WTC11 (cell line): ENCODE data around the gene MTG1. TPM values are rescaled to one million over a fixed set of nuclear protein-coding genes. Genes with fewer than 3 reads are reported as not detected.

Experiments used
- ATAC-seq: fragments of 200-7000 bp; cut with Tn5 transposase; 2 replicates; pipeline ENCODE4 v1.10.0; 2021; ENCODE audit warnings: mild to moderate bottlenecking, moderate library complexity
- CTCF ChIA-PET: fragments of 300-600 bp; sonication (Branson Sonifier 250); formaldehyde crosslinking; loops from one replicate; lab custom pipeline; 2021; ENCODE audit warnings: antibody characterized with exemption; lab: Charles Lee
- POLR2A ChIA-PET: fragments of 350-600 bp; sonication (Branson Sonifier 250); formaldehyde crosslinking; loops from one replicate; lab custom pipeline; 2021; ENCODE audit warnings: antibody characterized with exemption; lab: Charles Lee
- DNase-seq: peaks from one replicate; pipeline ENCODE4 v3.0.0; 2021; ENCODE audit warnings: low spot score
- H3K27ac Mint-ChIP-seq: 2 replicates; pipeline ENCODE4 v1.8.0; 2021; ENCODE audit warnings: mixed read lengths
- H3K27me3 Mint-ChIP-seq: 2 replicates; pipeline ENCODE4 v1.8.0; 2021; ENCODE audit warnings: low read depth, mild to moderate bottlenecking, moderate library complexity, mixed read lengths
- H3K36me3 Mint-ChIP-seq: 2 replicates; pipeline ENCODE4 v1.8.0; 2021; ENCODE audit warnings: mixed read lengths
- H3K4me1 Mint-ChIP-seq: 2 replicates; pipeline ENCODE4 v1.8.0; 2022; ENCODE audit warnings: mixed read lengths
- H3K4me3 Mint-ChIP-seq: 2 replicates; pipeline ENCODE4 v1.8.0; 2021; ENCODE audit warnings: mild to moderate bottlenecking, moderate library complexity, mixed read lengths
- H3K9me3 Mint-ChIP-seq: 2 replicates; pipeline ENCODE4 v1.8.0; 2021; ENCODE audit warnings: mixed read lengths
- AFF4 ChIP-seq: sonication (generic); formaldehyde crosslinking; IDR thresholded peaks from 2 replicates; pipeline ENCODE4 v1.8.1; 2023; ENCODE audit warnings: mild to moderate bottlenecking, missing genetic modification reagents, borderline replicate concordance
- ATF1 ChIP-seq: sonication (generic); formaldehyde crosslinking; IDR thresholded peaks from 2 replicates; pipeline ENCODE4 v1.8.1; 2023; ENCODE audit warnings: mild to moderate bottlenecking, moderate library complexity, missing genetic modification reagents
- CBFB ChIP-seq: sonication (generic); formaldehyde crosslinking; IDR thresholded peaks from 2 replicates; pipeline ENCODE4 v1.8.1; 2022; ENCODE audit warnings: mild to moderate bottlenecking, low read depth, missing genetic modification reagents
- CTCF ChIP-seq: fragments of 200-600 bp; IDR thresholded peaks from 2 replicates; pipeline ENCODE4 v1.8.0; 2022; ENCODE audit warnings: antibody characterized with exemption
- ETV6 ChIP-seq: sonication (generic); formaldehyde crosslinking; IDR thresholded peaks from 2 replicates; pipeline ENCODE4 v1.8.1; 2022; ENCODE audit warnings: mild to moderate bottlenecking, missing genetic modification reagents
- FOXJ3 ChIP-seq: sonication (generic); formaldehyde crosslinking; IDR thresholded peaks from 2 replicates; pipeline ENCODE4 v1.9.0; 2021; ENCODE audit warnings: missing genetic modification reagents, mild to moderate bottlenecking, borderline replicate concordance
- HMGA2 ChIP-seq: fragments of 250-450 bp; sonication (Bioruptor Pico); IDR thresholded peaks from 2 replicates; pipeline ENCODE4 v1.4.0; 2021; ENCODE audit warnings: mild to moderate bottlenecking, moderate library complexity
- IRF2 ChIP-seq: sonication (generic); formaldehyde crosslinking; IDR thresholded peaks from 2 replicates; pipeline ENCODE4 v1.8.0; 2022; ENCODE audit warnings: low read depth, missing genetic modification reagents, borderline replicate concordance
- NFYB ChIP-seq: sonication (generic); formaldehyde crosslinking; conservative IDR thresholded peaks from 2 replicates; pipeline ENCODE4 v1.8.0; 2022; ENCODE audit warnings: low read depth, missing genetic modification reagents
- NR2C2 ChIP-seq: sonication (generic); formaldehyde crosslinking; IDR thresholded peaks from 2 replicates; pipeline ENCODE4 v1.8.0; 2022; ENCODE audit warnings: mild to moderate bottlenecking, missing genetic modification reagents
- ZBTB21 ChIP-seq: sonication (generic); formaldehyde crosslinking; IDR thresholded peaks from 2 replicates; pipeline ENCODE4 v1.8.1; 2023; ENCODE audit warnings: mild to moderate bottlenecking, missing genetic modification reagents, borderline replicate concordance
- ZNF263 ChIP-seq: sonication (generic); formaldehyde crosslinking; IDR thresholded peaks from 2 replicates; pipeline ENCODE4 v1.8.1; 2022; ENCODE audit warnings: low read depth, mild to moderate bottlenecking, moderate library complexity, missing genetic modification reagents
- ZNF416 ChIP-seq: fragments of 250-450 bp; sonication (Bioruptor Pico); IDR thresholded peaks from 2 replicates; pipeline ENCODE4 v1.9.0; 2021; ENCODE audit warnings: mild to moderate bottlenecking, inconsistent platforms
- ZNF512 ChIP-seq: sonication (generic); formaldehyde crosslinking; IDR thresholded peaks from 2 replicates; pipeline ENCODE4 v1.8.1; 2022; ENCODE audit warnings: missing genetic modification reagents, borderline replicate concordance
- total RNA-seq: library from RNA; stranded (reverse); gene quantifications from 3 replicates; pipeline ENCODE4 v1.2.3, GENCODE V29; 2021
- TF ChIP-seq, protein P1 (sequence below): sonication (generic); formaldehyde crosslinking; IDR thresholded peaks from 2 replicates; pipeline ENCODE4 v1.8.1; 2023; ENCODE audit warnings: mild to moderate bottlenecking, missing genetic modification reagents
- TF ChIP-seq, protein P2 (sequence below): sonication (generic); formaldehyde crosslinking; IDR thresholded peaks from 2 replicates; pipeline ENCODE4 v1.8.0; 2022; ENCODE audit warnings: missing genetic modification reagents
- TF ChIP-seq, protein P3 (sequence below): sonication (generic); formaldehyde crosslinking; IDR thresholded peaks from 2 replicates; pipeline ENCODE4 v1.8.1; 2023; ENCODE audit warnings: mild to moderate bottlenecking, missing genetic modification reagents, moderate library complexity

MTG1 gene
- total RNA-seq, 1 experiment from 2014 or later: 63.0 TPM

DNA sequence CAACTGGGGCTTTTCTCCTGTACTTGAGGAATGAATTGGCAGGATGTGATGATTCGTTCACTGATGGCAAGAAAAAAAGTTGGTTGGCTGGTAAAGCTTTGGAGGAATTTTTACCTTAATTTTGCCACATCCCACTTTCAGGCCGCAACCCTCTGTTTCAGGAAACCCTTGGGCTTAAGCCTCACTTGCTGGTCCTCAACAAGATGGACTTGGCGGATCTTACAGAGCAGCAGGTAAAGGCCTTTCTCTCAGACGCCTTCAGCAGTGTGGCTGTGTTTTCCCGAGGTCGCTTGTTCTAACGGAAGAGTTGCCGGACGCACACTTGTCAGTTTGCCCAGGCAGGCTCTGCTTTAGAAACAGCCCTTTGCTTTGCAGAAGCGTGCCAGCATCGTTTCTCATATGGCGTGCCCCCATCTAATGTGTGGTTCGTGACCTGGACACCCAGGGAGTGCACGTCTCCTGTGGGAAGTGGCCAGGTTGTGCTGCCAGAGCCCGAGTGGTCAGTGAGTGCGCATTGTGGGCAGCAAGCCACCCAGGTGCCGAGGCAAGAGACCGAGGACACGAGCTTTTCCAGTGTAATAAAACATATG is 2.2 kb downstream of the MTG1 start (continued):
- TF ChIP-seq AFF4 (no peak), CTCF (no peak), ZNF416 (no peak), ZNF512 (CRISPR knock-in tag) (no peak), ZBTB21 (CRISPR knock-in tag) (no peak), NR2C2 (CRISPR knock-in tag) (no peak), ATF1 (CRISPR knock-in tag) (no peak), FOXJ3 (no peak), ETV6 (no peak), NFYB (CRISPR knock-in tag) (no peak)
- TF ChIP-seq, protein P1, sequence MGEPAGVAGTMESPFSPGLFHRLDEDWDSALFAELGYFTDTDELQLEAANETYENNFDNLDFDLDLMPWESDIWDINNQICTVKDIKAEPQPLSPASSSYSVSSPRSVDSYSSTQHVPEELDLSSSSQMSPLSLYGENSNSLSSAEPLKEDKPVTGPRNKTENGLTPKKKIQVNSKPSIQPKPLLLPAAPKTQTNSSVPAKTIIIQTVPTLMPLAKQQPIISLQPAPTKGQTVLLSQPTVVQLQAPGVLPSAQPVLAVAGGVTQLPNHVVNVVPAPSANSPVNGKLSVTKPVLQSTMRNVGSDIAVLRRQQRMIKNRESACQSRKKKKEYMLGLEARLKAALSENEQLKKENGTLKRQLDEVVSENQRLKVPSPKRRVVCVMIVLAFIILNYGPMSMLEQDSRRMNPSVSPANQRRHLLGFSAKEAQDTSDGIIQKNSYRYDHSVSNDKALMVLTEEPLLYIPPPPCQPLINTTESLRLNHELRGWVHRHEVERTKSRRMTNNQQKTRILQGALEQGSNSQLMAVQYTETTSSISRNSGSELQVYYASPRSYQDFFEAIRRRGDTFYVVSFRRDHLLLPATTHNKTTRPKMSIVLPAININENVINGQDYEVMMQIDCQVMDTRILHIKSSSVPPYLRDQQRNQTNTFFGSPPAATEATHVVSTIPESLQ (CRISPR knock-in tag): no peak

DNA sequence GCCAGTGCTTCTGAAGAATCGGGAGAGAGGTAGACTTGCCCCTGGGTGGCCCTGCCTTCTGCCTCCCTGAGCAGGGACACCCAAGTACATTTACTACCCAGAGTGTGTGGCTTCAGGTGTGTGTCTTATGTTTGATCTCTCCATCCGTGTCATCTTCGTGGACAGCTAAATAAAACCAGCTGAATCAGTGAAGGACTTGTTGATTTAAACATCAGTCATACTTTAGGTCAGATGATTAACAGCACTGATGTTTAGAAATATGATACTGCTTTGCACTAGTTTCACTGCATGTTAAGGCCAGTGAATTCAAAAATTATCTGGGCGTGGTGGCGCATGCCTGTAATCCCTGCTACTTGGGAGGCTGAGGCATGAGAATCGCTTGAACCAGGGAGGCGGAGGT is 4.0 kb downstream of the MTG1 start:
- Mint-ChIP-seq H3K9me3 (no peaks in the 10 kb centered on the region), H3K27me3 (no peaks in the 10 kb centered on the region), H3K27ac (peak overlapping the region; percentile 38), H3K4me1 (peaks cover 11% of the 10 kb centered on the region), H3K36me3 (peaks cover 57% of the 10 kb centered on the region), H3K4me3 (no peak overlapping the region)
- ChIA-PET CTCF (no interaction called here), POLR2A (no interaction called here)
- no peak for ATAC-seq
- DNase-seq: no peak
- TF ChIP-seq AFF4: no peak
- TF ChIP-seq, protein P2, sequence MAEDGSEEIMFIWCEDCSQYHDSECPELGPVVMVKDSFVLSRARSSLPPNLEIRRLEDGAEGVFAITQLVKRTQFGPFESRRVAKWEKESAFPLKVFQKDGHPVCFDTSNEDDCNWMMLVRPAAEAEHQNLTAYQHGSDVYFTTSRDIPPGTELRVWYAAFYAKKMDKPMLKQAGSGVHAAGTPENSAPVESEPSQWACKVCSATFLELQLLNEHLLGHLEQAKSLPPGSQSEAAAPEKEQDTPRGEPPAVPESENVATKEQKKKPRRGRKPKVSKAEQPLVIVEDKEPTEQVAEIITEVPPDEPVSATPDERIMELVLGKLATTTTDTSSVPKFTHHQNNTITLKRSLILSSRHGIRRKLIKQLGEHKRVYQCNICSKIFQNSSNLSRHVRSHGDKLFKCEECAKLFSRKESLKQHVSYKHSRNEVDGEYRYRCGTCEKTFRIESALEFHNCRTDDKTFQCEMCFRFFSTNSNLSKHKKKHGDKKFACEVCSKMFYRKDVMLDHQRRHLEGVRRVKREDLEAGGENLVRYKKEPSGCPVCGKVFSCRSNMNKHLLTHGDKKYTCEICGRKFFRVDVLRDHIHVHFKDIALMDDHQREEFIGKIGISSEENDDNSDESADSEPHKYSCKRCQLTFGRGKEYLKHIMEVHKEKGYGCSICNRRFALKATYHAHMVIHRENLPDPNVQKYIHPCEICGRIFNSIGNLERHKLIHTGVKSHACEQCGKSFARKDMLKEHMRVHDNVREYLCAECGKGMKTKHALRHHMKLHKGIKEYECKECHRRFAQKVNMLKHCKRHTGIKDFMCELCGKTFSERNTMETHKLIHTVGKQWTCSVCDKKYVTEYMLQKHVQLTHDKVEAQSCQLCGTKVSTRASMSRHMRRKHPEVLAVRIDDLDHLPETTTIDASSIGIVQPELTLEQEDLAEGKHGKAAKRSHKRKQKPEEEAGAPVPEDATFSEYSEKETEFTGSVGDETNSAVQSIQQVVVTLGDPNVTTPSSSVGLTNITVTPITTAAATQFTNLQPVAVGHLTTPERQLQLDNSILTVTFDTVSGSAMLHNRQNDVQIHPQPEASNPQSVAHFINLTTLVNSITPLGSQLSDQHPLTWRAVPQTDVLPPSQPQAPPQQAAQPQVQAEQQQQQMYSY (CRISPR knock-in tag): no peak
- TF ChIP-seq CBFB: no peak
- TF ChIP-seq HMGA2 (CRISPR knock-in tag): no peak
- TF ChIP-seq ZNF263 (CRISPR knock-in tag): no peak
- TF ChIP-seq, protein P3, sequence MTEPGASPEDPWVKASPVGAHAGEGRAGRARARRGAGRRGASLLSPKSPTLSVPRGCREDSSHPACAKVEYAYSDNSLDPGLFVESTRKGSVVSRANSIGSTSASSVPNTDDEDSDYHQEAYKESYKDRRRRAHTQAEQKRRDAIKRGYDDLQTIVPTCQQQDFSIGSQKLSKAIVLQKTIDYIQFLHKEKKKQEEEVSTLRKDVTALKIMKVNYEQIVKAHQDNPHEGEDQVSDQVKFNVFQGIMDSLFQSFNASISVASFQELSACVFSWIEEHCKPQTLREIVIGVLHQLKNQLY: no peak
- no peak for TF ChIP-seq IRF2
- TF ChIP-seq ZBTB21 (CRISPR knock-in tag): no peak
